PC-9 (cell line): ENCODE results near the gene PPP1R1A. TPM values are rescaled to one million over a fixed set of nuclear protein-coding genes. Genes with fewer than 3 reads are reported as not detected.

ENCODE experiments used
- BruUV-seq: library from RNA; stranded (reverse); fragments of 400-500 nt; replicated peaks from 2 replicates; lab custom pipeline; 2021; lab: Mats Ljungman, UMichigan
- CTCF ChIA-PET: fragments of 300-600 bp; sonication (Branson Sonifier 250); formaldehyde crosslinking; loops from one replicate; lab custom pipeline; 2022; ENCODE audit warnings: antibody characterized with exemption; lab: Charles Lee
- POLR2A ChIA-PET: fragments of 300-600 bp; sonication (Branson Sonifier 250); formaldehyde crosslinking; loops from one replicate; lab custom pipeline; 2022; ENCODE audit warnings: antibody characterized with exemption; ENCODE audit not compliant: unreplicated experiment; lab: Charles Lee
- DNase-seq, 2 experiments: peaks; one replicate each; pipeline versions ENCODE4 v3.0.0 to v3.0.0-alpha.2; 2015 to 2022; ENCODE audit warnings: mixed read lengths in 1 of 2
- H2AFZ ChIP-seq: fragments of 200-600 bp; sonication (generic); 2 replicates; pipeline ENCODE4 v1.8.1; 2017; ENCODE audit warnings: antibody characterized with exemption
- H3F3A ChIP-seq: fragments of 200-600 bp; sonication (generic); 2 replicates; pipeline ENCODE4 v1.8.1; 2017; ENCODE audit warnings: antibody characterized with exemption, mild to moderate bottlenecking, low read depth; ENCODE audit not compliant: insufficient read depth
- H3K27ac ChIP-seq: fragments of 200-600 bp; sonication (generic); 2 replicates; pipeline ENCODE4 v1.6.1; 2016; ENCODE audit warnings: mixed run types
- H3K27me3 ChIP-seq: fragments of 200-600 bp; sonication (generic); 2 replicates; pipeline ENCODE4 v1.6.1; 2016; ENCODE audit warnings: low read depth, mixed run types; ENCODE audit not compliant: insufficient read depth
- H3K36me3 ChIP-seq: fragments of 200-600 bp; sonication (generic); 2 replicates; pipeline ENCODE4 v1.6.1; 2016; ENCODE audit warnings: low read depth, mixed run types
- H3K4me1 ChIP-seq: fragments of 200-600 bp; sonication (generic); replicated peaks from 2 replicates; pipeline ENCODE4 v1.6.1; 2016; ENCODE audit warnings: mixed run types; ENCODE audit not compliant: insufficient read depth
- H3K4me2 ChIP-seq: fragments of 200-600 bp; sonication (generic); 2 replicates; pipeline ENCODE4 v1.6.1; 2017; ENCODE audit warnings: mixed run types
- H3K4me3 ChIP-seq: fragments of 200-600 bp; sonication (generic); 2 replicates; pipeline ENCODE4 v1.6.1; 2016; ENCODE audit warnings: mixed run types
- H3K79me2 ChIP-seq: fragments of 200-600 bp; sonication (generic); 2 replicates; pipeline ENCODE4 v1.6.1; 2017; ENCODE audit warnings: low read depth, mixed run types
- H3K9me2 ChIP-seq: fragments of 200-600 bp; sonication (generic); 2 replicates; pipeline ENCODE4 v1.8.1; 2017; ENCODE audit warnings: mild to moderate bottlenecking; ENCODE audit not compliant: insufficient read depth
- H3K9me3 ChIP-seq: fragments of 200-600 bp; sonication (generic); 2 replicates; pipeline ENCODE4 v1.8.1; 2016; ENCODE audit warnings: low read depth; ENCODE audit not compliant: insufficient read depth
- H4K20me1 ChIP-seq: fragments of 200-600 bp; sonication (generic); 2 replicates; pipeline ENCODE4 v1.8.1; 2017; ENCODE audit not compliant: insufficient read depth
- CTCF ChIP-seq: fragments of 200-600 bp; sonication (generic); conservative IDR thresholded peaks from 2 replicates; pipeline ENCODE4 v1.6.1; 2017; ENCODE audit warnings: mixed run types, antibody characterized with exemption, mild to moderate bottlenecking, moderate library complexity
- EZH2 ChIP-seq: fragments of 200-600 bp; sonication (generic); IDR thresholded peaks from 2 replicates; pipeline ENCODE4 v1.8.0; 2017; ENCODE audit warnings: antibody characterized with exemption, low read depth
- intact Hi-C: fragments of 100-400 bp; cut with micrococcal nuclease; formaldehyde crosslinking; loops from one replicate; pipeline ENCODE4 v1.10.0; 2022; ENCODE audit not compliant: unreplicated experiment
- total RNA-seq: library from RNA; stranded (reverse); gene quantifications from 2 replicates; pipeline ENCODE4 v1.2.3, GENCODE V29; 2021

The PPP1R1A gene
- total RNA-seq, 1 experiment from 2014 or later, result not detected

- BruUV-seq, result no TSS peak
- ChIA-PET POLR2A (no interaction called here), CTCF (no interaction called here)
- Histone ChIP-seq H3K9me2 (no peaks in the 10 kb centered on the region), H4K20me1 (no peaks in the 10 kb centered on the region; the same call in 1 of the 2 replicates), H3K27me3 (peaks cover 72% of the 10 kb centered on the region), H3K79me2 (no peaks in the 10 kb centered on the region), H3F3A (no peaks in the 10 kb centered on the region), H3K4me3 (no peak overlapping the region), H3K4me2 (no peak overlapping the region), H3K27ac (no peak overlapping the region), H2AFZ (no peak overlapping the region), H3K9me3 (no peaks in the 10 kb centered on the region), H3K36me3 (no peaks in the 10 kb centered on the region), H3K4me1 (no peaks in the 10 kb centered on the region)
- no peak for DNase-seq
- intact Hi-C loops, result no loop called here
- no peak for TF ChIP-seq CTCF
- no peak for TF ChIP-seq EZH2
Observed at GRCh38 chr12:54558759-54559158, 29.7 kb downstream of the PPP1R1A start.

DNA sequence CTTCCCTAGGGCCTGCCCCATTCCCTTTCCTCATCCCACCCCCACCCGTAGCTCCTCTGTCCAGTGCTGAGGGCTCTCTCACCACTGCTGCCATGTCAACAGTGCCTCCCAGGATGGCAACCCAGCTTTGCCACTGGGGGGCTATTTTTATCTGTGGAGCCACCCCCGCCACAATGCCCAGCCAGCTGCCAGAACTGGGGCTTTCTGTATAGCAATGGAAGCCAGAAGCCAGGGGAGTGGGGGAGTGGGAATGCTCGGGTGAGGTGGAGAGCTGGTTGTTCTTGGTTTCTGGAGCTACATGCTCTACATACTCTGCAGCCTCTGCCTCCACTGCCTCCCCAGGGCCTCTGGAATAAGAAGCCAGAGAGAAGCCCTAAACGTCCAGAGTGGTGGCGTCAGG, 30.1 kb downstream of the PPP1R1A start:
- H3K4me2 ChIP-seq, result no peak overlapping the region
- DNase-seq, result no peak
- no peaks in the 10 kb centered on the region for H3K9me3 ChIP-seq
- H3K9me2 ChIP-seq, result no peaks in the 10 kb centered on the region
- intact Hi-C loops, result no loop called here
- ChIA-PET POLR2A (no interaction called here), CTCF (no interaction called here)
- no TSS peak for BruUV-seq
- no peaks in the 10 kb centered on the region for H3K4me1 ChIP-seq
- no peaks in the 10 kb centered on the region for H4K20me1 ChIP-seq
- H3F3A ChIP-seq, result no peaks in the 10 kb centered on the region
- no peaks in the 10 kb centered on the region for H3K36me3 ChIP-seq
- H3K27ac ChIP-seq, result no peak overlapping the region
- no peaks in the 10 kb centered on the region for H3K79me2 ChIP-seq
- TF ChIP-seq EZH2 (no peak), CTCF (no peak)
- no peak overlapping the region for H3K4me3 ChIP-seq
- peaks cover 68% of the 10 kb centered on the region for H3K27me3 ChIP-seq
- H2AFZ ChIP-seq, result no peak overlapping the region

- no peaks in the 10 kb centered on the region for H3K36me3 ChIP-seq
- no peak overlapping the region for H3K4me2 ChIP-seq
- no peaks in the 10 kb centered on the region for H3K9me3 ChIP-seq
- no peak for TF ChIP-seq EZH2
- TF ChIP-seq CTCF, result no peak
- ChIA-PET CTCF (interaction anchor here (0.7 kb wide), 1 partner anchor 194 kb away, joined by 3 read pairs; no protein-coding TSS in a partner anchor), POLR2A (no interaction called here)
- no peaks in the 10 kb centered on the region for H3K9me2 ChIP-seq
- intact Hi-C loops, result no loop called here
- no peaks in the 10 kb centered on the region for H3K4me1 ChIP-seq
- no peak for DNase-seq
- H3K27me3 ChIP-seq, result peaks cover 62% of the 10 kb centered on the region
- no peaks in the 10 kb centered on the region for H3K79me2 ChIP-seq
- H3K4me3 ChIP-seq, result no peak overlapping the region
- BruUV-seq, result no TSS peak
- H3K27ac ChIP-seq, result no peak overlapping the region
- H3F3A ChIP-seq, result no peaks in the 10 kb centered on the region
- H4K20me1 ChIP-seq, result no peaks in the 10 kb centered on the region
- H2AFZ ChIP-seq, result no peak overlapping the region
Observed at GRCh38 chr12:54555670-54556257, 32.7 kb downstream of the PPP1R1A start.
